Suprapubic skin (tissue), 3 donors: ENCODE results near the gene CEP72.
"Not testable (repeated sequence)": the region's sequence is repeated elsewhere in the genome, so short reads cannot be mapped to it uniquely, and the experiment has no call there.

ENCODE experiments used
- CTCF ChIP-seq, 2 donors: fragments of 200-600 bp in 1 of 2; fragments of 450-650 bp in 1 of 2; sonication (generic) in 1 of 2; IDR thresholded peaks; one replicate each; pipeline ENCODE4 v1.5.1; 2016 to 2019; ENCODE audit warnings: antibody characterized with exemption in 2 of 2, mild to moderate bottlenecking in 1 of 2, moderate library complexity in 1 of 2
- EP300 ChIP-seq: sonication (generic); formaldehyde crosslinking; IDR thresholded peaks from one replicate; pipeline ENCODE4 v1.6.1; 2017; ENCODE audit warnings: antibody characterized with exemption
- POLR2A ChIP-seq, 2 donors: fragments of 450-650 bp; IDR thresholded peaks; one replicate each; pipeline ENCODE4 v1.6.1; 2017; ENCODE audit warnings: antibody characterized with exemption in 2 of 2, mild to moderate bottlenecking in 2 of 2, moderate library complexity in 2 of 2

GRCh38 chr5:679166-679895, 67.2 kb downstream of the CEP72 start:
- not testable (repeated sequence) for TF ChIP-seq POLR2A (IDR thresholded peaks at IDR 0.05); CTCF (IDR thresholded peaks at IDR 0.05); EP300
